Fibroblast of the aortic adventitia (primary cell): ENCODE measurements around the gene RTN4. TPM values are rescaled to one million over a fixed set of nuclear protein-coding genes. Genes with fewer than 3 reads are reported as not detected.

ENCODE experiments used
- DNase-seq: peaks from one replicate; pipeline ENCODE4 v3.0.0-alpha.2; 2010; ENCODE audit warnings: low read depth
- H3K4me3 ChIP-seq: 2 replicates; pipeline ENCODE4 v1.5.1; 2011; ENCODE audit warnings: low read depth, mild to moderate bottlenecking, control low read depth, low read length, moderate library complexity
- CTCF ChIP-seq: IDR thresholded peaks from 2 replicates; pipeline ENCODE4 v1.5.1; 2011; ENCODE audit warnings: mild to moderate bottlenecking, low read length, control low read depth, inconsistent platforms; ENCODE audit not compliant: insufficient read depth
- total RNA-seq: library from RNA; depleted of rRNA; stranded (reverse); fragments of >200 nt; gene quantifications from 2 replicates; pipeline ENCODE4 v1.2.3, GENCODE V29; 2012; ENCODE audit warnings: low replicate concordance

The RTN4 gene
- total RNA-seq, 1 donor, result 357 TPM

DNA sequence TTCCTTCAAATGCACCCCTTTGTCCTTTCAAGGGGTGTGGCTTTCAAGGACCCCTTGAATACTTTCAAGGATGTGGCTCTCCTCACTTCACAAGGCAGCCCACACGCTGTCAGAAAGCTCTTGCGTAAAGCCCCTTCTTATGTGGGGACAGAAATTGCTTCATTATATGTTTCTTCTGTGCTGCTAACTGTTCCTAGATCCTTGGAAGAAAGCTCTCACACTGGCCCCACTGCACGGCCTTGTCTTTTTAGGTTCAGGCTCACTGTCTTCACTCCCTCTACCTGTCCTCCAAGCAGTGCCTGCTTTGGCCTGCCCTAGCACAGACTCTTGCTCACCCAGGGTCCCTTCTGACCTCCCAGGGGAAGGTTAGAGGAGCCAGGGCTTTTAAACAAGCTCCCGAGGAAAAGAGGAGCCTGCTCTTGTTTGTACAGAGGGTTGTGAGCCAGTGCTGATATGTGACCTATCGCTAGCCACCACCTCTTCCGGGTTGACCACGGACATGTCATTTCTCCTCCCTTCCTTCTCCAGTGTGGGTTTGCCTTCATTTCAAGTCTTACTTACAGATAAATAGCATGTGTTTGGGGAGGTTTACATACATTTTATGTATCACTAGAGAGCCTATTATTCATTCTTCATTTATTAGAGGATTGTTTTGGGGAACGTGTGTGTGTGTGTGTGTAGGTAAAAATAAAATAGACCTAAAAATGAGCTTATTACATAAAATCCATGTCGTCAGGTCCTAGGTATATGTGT lies 94.7 kb downstream of the RTN4 start:
- no peak overlapping the region for H3K4me3 ChIP-seq
- DNase-seq, result no peak
- no peak for TF ChIP-seq CTCF

DNA sequence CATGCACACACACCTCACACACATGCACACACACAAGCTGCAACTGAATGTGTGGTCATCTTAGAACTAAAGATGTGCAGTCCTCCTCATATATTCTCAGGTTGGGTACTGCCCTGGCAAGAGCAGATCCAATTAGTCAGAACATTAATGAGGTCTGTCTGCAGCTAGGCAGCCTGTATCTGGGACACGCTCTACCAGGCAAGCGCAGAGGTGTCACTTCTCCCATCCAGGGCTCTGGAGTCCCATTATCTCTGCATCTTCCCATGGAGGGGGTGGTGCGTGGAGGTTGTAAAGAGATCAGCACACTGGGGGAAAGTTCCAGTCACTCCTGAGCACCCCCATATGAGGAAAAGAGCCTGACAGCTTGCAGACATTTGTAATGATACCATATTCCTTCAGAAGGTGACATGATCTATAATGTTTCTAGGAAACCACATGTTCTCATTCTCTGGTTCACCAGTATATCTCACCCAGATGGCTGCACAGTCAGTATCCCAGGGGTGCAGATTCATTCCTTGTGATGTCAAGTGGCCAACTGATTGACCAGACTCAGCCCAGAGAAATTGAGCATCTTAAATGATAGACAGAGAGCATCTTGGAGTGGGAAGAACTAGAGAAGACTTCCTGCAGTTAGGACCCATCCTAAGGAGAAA lies 95.4 kb downstream of the RTN4 start:
- DNase-seq, result no peak
- TF ChIP-seq CTCF, result no peak
- no peak overlapping the region for H3K4me3 ChIP-seq

DNA sequence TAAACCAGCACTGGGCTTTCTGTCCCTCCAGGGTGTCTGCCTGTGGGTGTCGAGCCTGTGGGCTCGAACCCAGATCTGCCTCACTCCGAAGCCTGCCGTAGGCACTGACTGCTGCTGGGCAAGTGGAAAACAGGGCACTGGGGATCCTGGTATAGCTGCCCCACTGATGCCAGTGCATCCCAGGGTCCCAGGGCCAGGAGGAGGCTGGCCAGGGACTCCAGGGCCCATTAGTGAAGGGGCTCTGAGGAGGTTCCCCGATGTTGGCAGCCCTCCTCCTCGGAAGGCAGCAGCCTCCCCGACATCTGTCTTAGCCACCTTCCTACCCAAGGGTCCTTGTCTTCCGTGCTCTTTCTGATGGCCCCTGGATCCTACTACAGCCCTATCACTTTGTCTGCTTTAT lies 96.1 kb downstream of the RTN4 start:
- no peak overlapping the region for H3K4me3 ChIP-seq
- DNase-seq, result no peak
- TF ChIP-seq CTCF, result no peak

DNA sequence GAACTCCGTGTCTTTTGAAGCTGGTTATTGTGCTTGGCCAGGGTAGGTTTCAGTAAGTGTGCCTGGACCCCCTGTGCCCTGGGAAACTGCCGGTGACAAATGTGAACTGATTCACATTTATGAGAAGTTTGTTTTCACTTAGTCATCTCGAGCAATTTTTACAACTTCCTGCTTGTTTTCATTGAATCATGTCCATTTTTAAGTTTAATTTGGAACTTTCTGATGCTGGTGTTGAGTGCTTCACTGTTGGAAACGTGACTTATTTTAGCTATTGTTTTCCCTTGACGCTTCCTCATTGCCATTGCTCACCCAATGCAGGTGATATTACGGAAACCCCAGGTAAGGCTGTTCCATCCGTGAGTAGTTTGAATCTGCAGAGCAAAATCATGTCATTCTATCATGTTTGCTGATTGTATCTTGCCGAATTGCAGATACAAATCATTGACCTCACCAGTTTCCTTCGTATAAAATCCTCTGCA lies 97.2 kb downstream of the RTN4 start:
- no peak for TF ChIP-seq CTCF
- no peak overlapping the region for H3K4me3 ChIP-seq
- no peak for DNase-seq

DNA sequence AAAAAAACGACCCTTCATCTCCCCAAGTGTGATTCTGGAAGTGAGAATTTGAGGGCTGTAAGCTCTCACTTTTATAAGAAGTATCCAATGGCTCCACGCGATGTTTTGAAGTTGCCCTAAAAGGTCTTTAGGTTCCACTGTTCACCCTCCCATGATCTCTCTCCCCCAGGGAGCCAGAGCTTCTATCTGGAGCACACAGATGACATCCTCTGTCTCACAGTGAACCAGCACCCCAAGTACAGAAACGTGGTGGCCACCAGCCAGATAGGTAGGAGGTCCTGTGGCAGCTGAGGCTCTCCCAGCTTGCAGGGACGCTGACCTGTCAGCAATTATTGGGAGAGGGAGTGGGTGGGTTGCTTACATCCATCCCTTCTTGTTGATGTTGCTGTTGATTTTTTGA lies 97.8 kb downstream of the RTN4 start:
- DNase-seq, result no peak
- no peak for TF ChIP-seq CTCF
- no peak overlapping the region for H3K4me3 ChIP-seq

GRCh38 chr2:54950811-54951210 lies 99.4 kb downstream of the RTN4 start:
- DNase-seq, result no peak
- H3K4me3 ChIP-seq, result no peak overlapping the region
- TF ChIP-seq CTCF, result no peak
